Smooth muscle cell (in vitro differentiated cells): Measurements from ENCODE around the gene SIAH2. TPM values are rescaled to one million over a fixed set of nuclear protein-coding genes. Genes with fewer than 3 reads are reported as not detected.

Source experiments
- DNase-seq: peaks from one replicate; lab custom pipeline; 2025; ENCODE audit not compliant: unreplicated experiment; lab: John Stamatoyannopoulos, UW
- H2AFZ ChIP-seq: fragments of 200-600 bp; sonication (generic); 2 replicates; pipeline ENCODE4 v1.6.0; 2016; ENCODE audit warnings: antibody characterized with exemption, low read depth, mild to moderate bottlenecking
- H3F3A ChIP-seq: fragments of 200-600 bp; sonication (generic); 2 replicates; pipeline ENCODE4 v1.6.0; 2017; ENCODE audit warnings: antibody characterized with exemption, low read depth
- H3K27ac ChIP-seq: fragments of 200-600 bp; sonication (generic); 2 replicates; pipeline ENCODE4 v1.5.1; 2016; ENCODE audit warnings: low read depth, mild to moderate bottlenecking
- H3K27me3 ChIP-seq: fragments of 200-600 bp; sonication (generic); 2 replicates; pipeline ENCODE4 v1.6.1; 2016; ENCODE audit warnings: low read depth, mild to moderate bottlenecking
- H3K36me3 ChIP-seq: fragments of 200-600 bp; sonication (generic); 2 replicates; pipeline ENCODE4 v1.5.1; 2016; ENCODE audit warnings: low read depth
- H3K4me1 ChIP-seq: fragments of 200-600 bp; sonication (generic); 2 replicates; pipeline ENCODE4 v1.5.1; 2016; ENCODE audit warnings: low read depth
- H3K4me2 ChIP-seq: fragments of 200-600 bp; sonication (generic); 2 replicates; pipeline ENCODE4 v1.6.0; 2016; ENCODE audit warnings: mild to moderate bottlenecking
- H3K4me3 ChIP-seq: fragments of 200-600 bp; sonication (generic); 2 replicates; pipeline ENCODE4 v1.5.1; 2016; ENCODE audit warnings: mild to moderate bottlenecking
- H3K79me2 ChIP-seq: fragments of 200-600 bp; sonication (generic); 2 replicates; pipeline ENCODE4 v1.6.0; 2016; ENCODE audit warnings: low read depth, mild to moderate bottlenecking
- H3K9ac ChIP-seq: fragments of 200-600 bp; sonication (generic); 2 replicates; pipeline ENCODE4 v1.6.0; 2016; ENCODE audit warnings: low read depth
- H3K9me3 ChIP-seq: fragments of 200-600 bp; sonication (generic); replicated peaks from 2 replicates; pipeline ENCODE4 v1.5.1; 2016; ENCODE audit warnings: low read depth
- H4K20me1 ChIP-seq: fragments of 200-600 bp; sonication (generic); 2 replicates; pipeline ENCODE4 v1.6.0; 2016; ENCODE audit warnings: low read depth
- CTCF ChIP-seq: fragments of 200-600 bp; sonication (generic); IDR thresholded peaks from 2 replicates; pipeline ENCODE4 v1.5.1; 2017; ENCODE audit warnings: borderline replicate concordance, mild to moderate bottlenecking, antibody characterized with exemption; ENCODE audit not compliant: insufficient read depth, poor library complexity, severe bottlenecking
- WGBS: methylation state at CpG from one replicate; pipeline ENCODE4 v1.1.7; 2016; ENCODE audit warnings: low lambda C conversion rate; 5-methylcytosine and 5-hydroxymethylcytosine counted together
- polyA plus RNA-seq: library from polyadenylated mRNA; unstranded; fragments of >200 nt; fragmentation: Nextera tagmentation; extraction: Ambion mirVana; gene quantifications from 2 replicates; pipeline ENCODE4 v1.2.1, GENCODE V29; 2016
- total RNA-seq: library from RNA; depleted of rRNA; stranded (reverse); fragments of >200 nt; gene quantifications from 2 replicates; pipeline ENCODE4 v1.2.3, GENCODE V29; 2014

The SIAH2 gene
- total and polyA plus RNA-seq, 2 experiments from 2014 or later = 43.9 to 44.9 TPM

GRCh38 chr3:150736316-150736719 lies 26.7 kb downstream of the SIAH2 start:
- no peak for DNase-seq
- Histone ChIP-seq H3K27me3 (no peaks in the 10 kb centered on the region), H3K9ac (no peak overlapping the region), H4K20me1 (peaks cover 8% of the 10 kb centered on the region), H3K27ac (peak overlapping the region; percentile 18), H3K4me1 (peaks cover 8% of the 10 kb centered on the region), H2AFZ (no peak overlapping the region), H3K4me2 (no peak overlapping the region), H3K36me3 (no peaks in the 10 kb centered on the region), H3K79me2 (no peaks in the 10 kb centered on the region), H3K9me3 (no peaks in the 10 kb centered on the region), H3F3A (peaks cover 33% of the 10 kb centered on the region), H3K4me3 (no peak overlapping the region)
- TF ChIP-seq CTCF = no peak
- WGBS = 28% methylated on average over 2 of the region's 2 CpGs

GRCh38 chr3:150734795-150735119 lies 28.2 kb downstream of the SIAH2 start:
- no peak overlapping the region for H3K9ac ChIP-seq
- H3K9me3 ChIP-seq = no peaks in the 10 kb centered on the region
- no peaks in the 10 kb centered on the region for H3K27me3 ChIP-seq
- H3K4me1 ChIP-seq = peaks cover 8% of the 10 kb centered on the region
- TF ChIP-seq CTCF = no peak
- H2AFZ ChIP-seq = no peak overlapping the region
- H4K20me1 ChIP-seq = no peaks in the 10 kb centered on the region
- peaks cover 30% of the 10 kb centered on the region for H3F3A ChIP-seq
- H3K27ac ChIP-seq = no peak overlapping the region
- no peaks in the 10 kb centered on the region for H3K36me3 ChIP-seq
- no peak overlapping the region for H3K4me3 ChIP-seq
- H3K4me2 ChIP-seq = no peak overlapping the region
- no peak for DNase-seq
- 84% methylated on average over 1 of the region's 1 CpG for WGBS
- no peaks in the 10 kb centered on the region for H3K79me2 ChIP-seq

- Histone ChIP-seq H3K4me1 (peaks cover 8% of the 10 kb centered on the region), H3K36me3 (no peaks in the 10 kb centered on the region), H3K9me3 (no peaks in the 10 kb centered on the region), H3K27ac (peak overlapping the region; percentile 59), H2AFZ (no peak overlapping the region), H3K79me2 (no peaks in the 10 kb centered on the region), H3K4me2 (peak overlapping the region; percentile 71), H3F3A (peaks cover 30% of the 10 kb centered on the region), H3K9ac (no peak overlapping the region), H4K20me1 (no peaks in the 10 kb centered on the region), H3K27me3 (no peaks in the 10 kb centered on the region), H3K4me3 (no peak overlapping the region)
- no peak for DNase-seq
- no peak for TF ChIP-seq CTCF
- 62% methylated on average over 9 of the region's 9 CpGs for WGBS
Observed at GRCh38 chr3:150733936-150734794, 28.8 kb downstream of the SIAH2 start.
